Parathyroid adenoma (tissue), 2 donors: ENCODE data around the gene GLCE.
"Not testable (repeated sequence)": the region's sequence is repeated elsewhere in the genome, so short reads cannot be mapped to it uniquely, and the experiment has no call there.

Experiments used
- H2AFZ ChIP-seq: fragments of 300-600 bp; sonication (generic); one replicate; pipeline ENCODE4 v1.7.0; 2017; ENCODE audit warnings: antibody characterized with exemption, mild to moderate bottlenecking
- H3K27ac ChIP-seq: fragments of 300-600 bp; sonication (generic); one replicate; pipeline ENCODE4 v1.7.0; 2017
- H3K27me3 ChIP-seq: fragments of 300-600 bp; sonication (generic); one replicate; pipeline ENCODE4 v1.7.0; 2017; ENCODE audit warnings: low read length; ENCODE audit not compliant: control insufficient read depth, insufficient read depth
- H3K36me3 ChIP-seq: fragments of 300-600 bp; sonication (generic); one replicate; pipeline ENCODE4 v1.7.0; 2017; ENCODE audit warnings: low read length; ENCODE audit not compliant: control insufficient read depth, insufficient read depth
- H3K4me1 ChIP-seq: fragments of 300-600 bp; sonication (generic); one replicate; pipeline ENCODE4 v1.7.0; 2017; ENCODE audit warnings: control low read depth
- H3K4me2 ChIP-seq: fragments of 300-600 bp; sonication (generic); one replicate; pipeline ENCODE4 v1.7.0; 2017; ENCODE audit warnings: low read length
- H3K4me3 ChIP-seq: fragments of 300-600 bp; sonication (generic); one replicate; pipeline ENCODE4 v1.7.0; 2017; ENCODE audit warnings: low read depth, low read length
- H3K79me2 ChIP-seq: fragments of 300-600 bp; sonication (generic); one replicate; pipeline ENCODE4 v1.7.0; 2017; ENCODE audit warnings: control low read depth
- H3K9ac ChIP-seq: fragments of 300-600 bp; sonication (generic); one replicate; pipeline ENCODE4 v1.7.0; 2017; ENCODE audit warnings: mild to moderate bottlenecking
- H3K9me3 ChIP-seq: fragments of 300-600 bp; sonication (generic); one replicate; pipeline ENCODE4 v1.7.0; 2017; ENCODE audit warnings: low read length; ENCODE audit not compliant: control insufficient read depth
- CTCF ChIP-seq: fragments of 300-600 bp; sonication (generic); IDR thresholded peaks from one replicate; pipeline ENCODE4 v1.7.0; 2017; ENCODE audit warnings: antibody characterized with exemption, mild to moderate bottlenecking
- donor health status: primary hyperparathyroidism.

Gene GLCE

GRCh38 chr15:69164807-69165636, 4.6 kb downstream of the GLCE start:
- H3K4me2 ChIP-seq, result no peak overlapping the region
- H3K9ac ChIP-seq, result no peak overlapping the region
- H3K27me3 ChIP-seq, result no peaks in the 10 kb centered on the region
- H3K9me3 ChIP-seq, result no peaks in the 10 kb centered on the region
- peaks cover 4% of the 10 kb centered on the region for H3K4me1 ChIP-seq
- no peak overlapping the region for H3K4me3 ChIP-seq
- no peak overlapping the region for H2AFZ ChIP-seq
- no peak overlapping the region for H3K27ac ChIP-seq
- H3K36me3 ChIP-seq, result no peaks in the 10 kb centered on the region
- peaks cover 9% of the 10 kb centered on the region for H3K79me2 ChIP-seq
- no peak for TF ChIP-seq CTCF

DNA sequence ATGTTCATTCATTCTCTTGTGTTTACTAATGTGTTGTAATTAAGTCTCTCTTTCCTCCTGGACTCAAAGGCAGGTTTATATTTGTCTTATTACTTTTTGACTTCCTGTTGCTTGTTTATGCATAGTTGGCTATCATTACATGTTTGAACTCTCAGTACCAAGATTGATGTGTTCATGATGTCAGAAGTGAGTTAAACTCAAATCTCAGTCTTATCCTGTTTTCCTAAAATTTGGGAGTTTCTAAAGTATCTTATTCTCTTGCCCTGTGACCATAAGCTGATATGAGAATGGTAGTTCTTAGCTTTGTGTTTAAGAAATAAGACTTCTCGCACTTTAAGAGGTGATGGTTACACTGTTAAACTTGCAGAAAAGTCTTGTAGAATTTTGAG, 5.2 kb downstream of the GLCE start:
- Histone ChIP-seq H3K9me3 (no peaks in the 10 kb centered on the region), H3K4me2 (no peak overlapping the region)
- no peak for TF ChIP-seq CTCF

DNA sequence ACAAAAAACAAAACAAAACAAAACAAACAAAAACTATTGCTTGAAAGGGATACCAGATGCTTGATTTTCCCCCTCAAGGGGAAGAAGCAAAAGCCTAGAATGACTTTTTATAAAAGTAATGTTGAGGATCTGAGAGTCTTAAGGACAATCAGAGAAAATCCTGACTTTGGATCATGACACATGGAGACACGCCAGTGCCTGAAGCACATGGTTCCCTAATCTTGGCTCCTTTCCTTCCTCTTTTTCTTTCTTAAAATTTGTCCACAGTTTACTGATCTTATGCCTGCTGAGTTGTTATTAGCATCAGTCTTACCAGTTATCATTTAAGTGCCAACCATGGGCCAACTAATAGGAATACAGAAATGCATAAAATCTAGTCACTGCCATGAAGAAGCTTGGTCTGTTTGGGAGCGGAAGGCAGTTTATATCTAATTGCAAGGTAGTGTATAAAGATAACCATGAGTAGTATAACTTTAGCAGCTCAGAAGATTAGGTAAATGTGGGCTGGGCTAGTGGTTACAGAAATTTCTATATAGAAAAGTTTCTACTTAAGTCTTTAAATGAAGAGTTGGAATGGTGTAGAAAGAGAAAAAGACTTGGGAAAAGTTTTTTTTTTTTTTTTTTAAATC, 6.9 kb downstream of the GLCE start:
- Histone ChIP-seq H2AFZ (no peak overlapping the region), H3K9ac (no peak overlapping the region), H3K27me3 (no peaks in the 10 kb centered on the region), H3K9me3 (no peaks in the 10 kb centered on the region), H3K4me1 (no peaks in the 10 kb centered on the region), H3K4me3 (no peak overlapping the region), H3K79me2 (peaks cover 12% of the 10 kb centered on the region), H3K27ac (no peak overlapping the region), H3K4me2 (no peak overlapping the region), H3K36me3 (no peaks in the 10 kb centered on the region)
- no peak for TF ChIP-seq CTCF

More for the DNA sequence above, 5.2 kb downstream of the GLCE start:
- H3K4me1 ChIP-seq, result peaks cover 4% of the 10 kb centered on the region
- H3K27ac ChIP-seq, result no peak overlapping the region
- no peaks in the 10 kb centered on the region for H3K36me3 ChIP-seq
- no peaks in the 10 kb centered on the region for H3K27me3 ChIP-seq
- H3K79me2 ChIP-seq, result peaks cover 9% of the 10 kb centered on the region
- no peak overlapping the region for H3K9ac ChIP-seq
- H3K4me3 ChIP-seq, result no peak overlapping the region
- H2AFZ ChIP-seq, result no peak overlapping the region

DNA sequence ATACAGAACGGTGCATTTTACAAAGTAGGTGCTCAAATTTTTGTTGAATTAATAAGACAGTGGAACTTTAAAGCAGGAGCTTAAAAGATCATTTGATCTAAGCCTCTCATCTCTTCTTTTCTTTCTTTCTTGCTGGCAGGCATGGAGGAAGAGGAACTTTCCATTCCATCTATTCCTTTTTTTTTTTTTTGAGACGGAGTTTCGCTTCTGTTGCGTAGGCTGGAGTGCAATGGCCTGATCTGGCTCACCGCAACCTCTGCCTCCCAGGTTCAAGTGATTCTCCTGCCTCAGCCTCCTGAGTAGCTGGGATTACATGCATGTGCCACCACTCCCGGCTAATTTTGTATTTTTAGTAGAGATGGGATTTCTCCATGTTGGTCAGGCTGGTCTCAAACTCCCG, 7.9 kb downstream of the GLCE start:
- H3K36me3 ChIP-seq, H2AFZ ChIP-seq, H3K4me1 ChIP-seq, H3K9ac ChIP-seq, H3K4me3 ChIP-seq, H3K79me2 ChIP-seq, H3K4me2 ChIP-seq, H3K27ac ChIP-seq, H3K9me3 ChIP-seq, H3K27me3 ChIP-seq: not testable (repeated sequence)

DNA sequence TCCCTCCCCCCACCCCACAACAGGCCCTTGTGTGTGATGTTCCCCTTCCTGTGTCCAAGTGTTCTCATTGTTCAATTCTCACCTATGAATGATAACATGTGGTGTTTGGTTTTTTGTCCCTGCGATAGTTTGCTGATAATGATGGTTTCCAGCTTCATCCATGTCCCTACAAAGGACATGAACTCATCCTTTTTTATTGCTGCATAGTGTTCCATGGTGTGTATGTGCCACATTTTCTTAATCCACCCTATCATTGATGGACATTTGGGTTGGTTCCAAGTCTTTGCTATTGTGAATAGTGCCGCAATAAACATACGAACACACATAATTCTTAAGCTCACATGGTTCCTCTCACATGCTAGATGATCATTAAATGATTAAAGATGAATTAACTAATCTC, 9.1 kb downstream of the GLCE start:
- H3K27ac ChIP-seq, H3K79me2 ChIP-seq, H3K4me2 ChIP-seq, H3K4me1 ChIP-seq, H2AFZ ChIP-seq, H3K27me3 ChIP-seq, H3K9ac ChIP-seq, H3K4me3 ChIP-seq, H3K9me3 ChIP-seq, H3K36me3 ChIP-seq: not testable (repeated sequence)
